ENCODE data around the gene CIB4. TPM values are rescaled to one million over a fixed set of nuclear protein-coding genes. Genes with fewer than 3 reads are reported as not detected.

Gene CIB4
- total RNA-seq, 1 donor from 2014 or later = not detected

GRCh38 chr2:26607698-26608097 lies 33.5 kb downstream of the CIB4 start:
- peak; percentile 30 for DNase-seq (ENCODE audit: low spot score)

GRCh38 chr2:26606847-26607190 lies 34.3 kb downstream of the CIB4 start:
- peak; percentile 80 for DNase-seq (ENCODE audit: low spot score)

- DNase-seq (ENCODE audit: low spot score) = peak; percentile 37
Measured at GRCh38 chr2:26605999-26606846, 34.9 kb downstream of the CIB4 start.

- peak; percentile 51 for DNase-seq (ENCODE audit: low spot score)
Measured at GRCh38 chr2:26605195-26605998, 35.8 kb downstream of the CIB4 start.

- DNase-seq (ENCODE audit: low spot score) = no peak
Measured at GRCh38 chr2:26602575-26602974, 38.6 kb downstream of the CIB4 start.

- no peak for DNase-seq (ENCODE audit: low spot score)
Measured at GRCh38 chr2:26599387-26599786, 41.8 kb downstream of the CIB4 start.

- no peak for DNase-seq (ENCODE audit: low spot score)
Measured at GRCh38 chr2:26598996-26599373, 42.2 kb downstream of the CIB4 start.

GRCh38 chr2:26598336-26598995 lies 42.7 kb downstream of the CIB4 start:
- DNase-seq (ENCODE audit: low spot score) = peak; percentile 30

- no peak for DNase-seq (ENCODE audit: low spot score)
Measured at GRCh38 chr2:26597197-26597596, 44.0 kb downstream of the CIB4 start.

- peak; percentile 17 for DNase-seq (ENCODE audit: low spot score)
Measured at GRCh38 chr2:26595146-26595545, 46.0 kb downstream of the CIB4 start.

- DNase-seq (ENCODE audit: low spot score) = peak; percentile 29
Measured at GRCh38 chr2:26591619-26592505, 49.3 kb downstream of the CIB4 start.

GRCh38 chr2:26590980-26591618 lies 50.1 kb downstream of the CIB4 start:
- peak; percentile 33 for DNase-seq (ENCODE audit: low spot score)

GRCh38 chr2:26590508-26590907 lies 50.7 kb downstream of the CIB4 start:
- DNase-seq (ENCODE audit: low spot score) = peak; percentile 25

GRCh38 chr2:26588576-26588975 lies 52.6 kb downstream of the CIB4 start:
- no peak for DNase-seq (ENCODE audit: low spot score)

GRCh38 chr2:26587994-26588393 lies 53.2 kb downstream of the CIB4 start:
- DNase-seq (ENCODE audit: low spot score) = peak; percentile 20

GRCh38 chr2:26585966-26586365 lies 55.2 kb downstream of the CIB4 start:
- peak; percentile 37 for DNase-seq (ENCODE audit: low spot score)

GRCh38 chr2:26585100-26585499 lies 56.1 kb downstream of the CIB4 start:
- DNase-seq (ENCODE audit: low spot score) = peak; percentile 38

GRCh38 chr2:26584656-26585055 lies 56.5 kb downstream of the CIB4 start:
- peak; percentile 30 for DNase-seq (ENCODE audit: low spot score)

- peak; percentile 5 for DNase-seq (ENCODE audit: low spot score)
Measured at GRCh38 chr2:26584191-26584590, 57.0 kb downstream of the CIB4 start.

- peak; percentile 8 for DNase-seq (ENCODE audit: low spot score)
Measured at GRCh38 chr2:26583381-26583911, 57.7 kb downstream of the CIB4 start.

- DNase-seq (ENCODE audit: low spot score) = peak; percentile 27
Measured at GRCh38 chr2:26582890-26583289, 58.3 kb downstream of the CIB4 start.
